Stomach (tissue), 4 donors: ENCODE results near the gene ESRRG.

Experiments
- EP300 ChIP-seq: sonication (generic); formaldehyde crosslinking; IDR thresholded peaks from one replicate; pipeline ENCODE4 v1.6.1; 2017; ENCODE audit warnings: antibody characterized with exemption
- POLR2A ChIP-seq, 4 donors: fragments of 450-650 bp; IDR thresholded peaks; one replicate each; pipeline ENCODE4 v1.6.1; 2016; ENCODE audit warnings: antibody characterized with exemption in 4 of 4, control low read depth in 2 of 4, mild to moderate bottlenecking in 1 of 4, moderate library complexity in 1 of 4
- POLR2AphosphoS5 ChIP-seq, 3 donors: sonication (generic); formaldehyde crosslinking; IDR thresholded peaks; one replicate each; pipeline ENCODE4 v1.6.1; 2016; ENCODE audit warnings: antibody characterized with exemption in 3 of 3
- TF ChIP-seq, protein P1 (sequence below), 7 experiments: fragments of 450-650 bp in 4 of 7; fragments of 200-600 bp in 3 of 7; sonication (generic) in 3 of 7; IDR thresholded peaks; one replicate each; pipeline ENCODE4 v1.5.1; 2016 to 2019; ENCODE audit warnings: antibody characterized with exemption in 7 of 7, control low read depth in 2 of 7, mild to moderate bottlenecking in 1 of 7

DNA sequence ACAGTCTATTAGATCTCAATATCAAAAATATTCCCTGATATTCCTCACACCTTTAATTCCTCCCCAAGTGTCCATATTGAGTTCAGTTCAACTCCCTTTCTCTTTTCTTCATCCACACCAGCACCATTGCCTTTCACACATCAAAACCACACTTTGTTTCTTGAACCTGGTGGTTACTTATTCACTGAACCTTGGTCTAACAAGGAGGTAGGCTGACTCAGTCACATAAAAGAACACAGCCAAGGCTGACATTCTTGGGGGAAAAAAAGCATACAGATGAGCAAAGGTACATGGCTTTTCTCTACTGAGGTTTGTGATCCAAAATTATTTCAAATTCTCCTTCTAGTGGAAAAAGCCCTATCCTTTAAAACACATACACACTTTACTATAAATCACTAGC lies 168.3 kb downstream of the ESRRG start:
- TF ChIP-seq, protein P1, sequence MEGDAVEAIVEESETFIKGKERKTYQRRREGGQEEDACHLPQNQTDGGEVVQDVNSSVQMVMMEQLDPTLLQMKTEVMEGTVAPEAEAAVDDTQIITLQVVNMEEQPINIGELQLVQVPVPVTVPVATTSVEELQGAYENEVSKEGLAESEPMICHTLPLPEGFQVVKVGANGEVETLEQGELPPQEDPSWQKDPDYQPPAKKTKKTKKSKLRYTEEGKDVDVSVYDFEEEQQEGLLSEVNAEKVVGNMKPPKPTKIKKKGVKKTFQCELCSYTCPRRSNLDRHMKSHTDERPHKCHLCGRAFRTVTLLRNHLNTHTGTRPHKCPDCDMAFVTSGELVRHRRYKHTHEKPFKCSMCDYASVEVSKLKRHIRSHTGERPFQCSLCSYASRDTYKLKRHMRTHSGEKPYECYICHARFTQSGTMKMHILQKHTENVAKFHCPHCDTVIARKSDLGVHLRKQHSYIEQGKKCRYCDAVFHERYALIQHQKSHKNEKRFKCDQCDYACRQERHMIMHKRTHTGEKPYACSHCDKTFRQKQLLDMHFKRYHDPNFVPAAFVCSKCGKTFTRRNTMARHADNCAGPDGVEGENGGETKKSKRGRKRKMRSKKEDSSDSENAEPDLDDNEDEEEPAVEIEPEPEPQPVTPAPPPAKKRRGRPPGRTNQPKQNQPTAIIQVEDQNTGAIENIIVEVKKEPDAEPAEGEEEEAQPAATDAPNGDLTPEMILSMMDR (IDR thresholded peaks at IDR 0.05) = no peak
- TF ChIP-seq POLR2AphosphoS5 (IDR thresholded peaks at IDR 0.05) (no peak), EP300 (no peak), POLR2A (IDR thresholded peaks at IDR 0.05) (no peak)
